GM18873 (cell line): Measurements from ENCODE around the gene RAB13.

Experiments used
- ATAC-seq: cut with Tn5 transposase; IDR thresholded peaks from one replicate; pipeline ENCODE4 v1.9.1; 2021; ENCODE audit warnings: mild to moderate bottlenecking, moderate library complexity, moderate number of reproducible peaks; ENCODE audit not compliant: unreplicated experiment, low FRiP score

The RAB13 gene

DNA sequence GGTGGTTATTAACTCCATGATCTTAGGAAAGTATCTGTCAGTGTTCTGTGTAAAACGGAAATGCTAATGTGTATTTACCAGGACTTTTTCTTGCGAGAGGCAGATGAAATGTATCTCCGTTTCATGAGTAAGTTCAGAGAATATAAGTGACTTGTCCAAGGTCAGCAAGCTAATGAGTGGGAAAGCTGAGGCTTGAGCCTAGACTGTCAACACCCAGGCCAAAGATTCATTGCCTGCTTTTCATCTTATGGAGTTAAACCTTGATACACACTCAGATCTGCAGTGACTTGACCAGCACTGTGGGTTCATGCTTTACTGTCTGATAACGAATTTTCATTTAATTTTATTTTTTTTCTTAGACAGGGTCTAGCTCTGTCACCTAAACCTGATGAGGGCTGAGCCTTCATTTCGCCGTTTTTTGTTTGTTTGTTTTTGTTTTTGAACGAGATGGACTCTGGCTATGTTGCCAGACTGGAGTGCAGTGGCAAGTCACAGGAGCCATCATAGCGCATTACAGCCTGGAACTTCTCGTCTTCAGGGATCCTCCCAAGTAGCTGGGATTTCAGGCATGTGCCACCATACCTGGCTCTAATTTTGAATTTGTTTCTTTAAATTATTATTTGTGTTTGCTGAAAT is 7.7 kb downstream of the RAB13 start:
- ATAC-seq: no peak

DNA sequence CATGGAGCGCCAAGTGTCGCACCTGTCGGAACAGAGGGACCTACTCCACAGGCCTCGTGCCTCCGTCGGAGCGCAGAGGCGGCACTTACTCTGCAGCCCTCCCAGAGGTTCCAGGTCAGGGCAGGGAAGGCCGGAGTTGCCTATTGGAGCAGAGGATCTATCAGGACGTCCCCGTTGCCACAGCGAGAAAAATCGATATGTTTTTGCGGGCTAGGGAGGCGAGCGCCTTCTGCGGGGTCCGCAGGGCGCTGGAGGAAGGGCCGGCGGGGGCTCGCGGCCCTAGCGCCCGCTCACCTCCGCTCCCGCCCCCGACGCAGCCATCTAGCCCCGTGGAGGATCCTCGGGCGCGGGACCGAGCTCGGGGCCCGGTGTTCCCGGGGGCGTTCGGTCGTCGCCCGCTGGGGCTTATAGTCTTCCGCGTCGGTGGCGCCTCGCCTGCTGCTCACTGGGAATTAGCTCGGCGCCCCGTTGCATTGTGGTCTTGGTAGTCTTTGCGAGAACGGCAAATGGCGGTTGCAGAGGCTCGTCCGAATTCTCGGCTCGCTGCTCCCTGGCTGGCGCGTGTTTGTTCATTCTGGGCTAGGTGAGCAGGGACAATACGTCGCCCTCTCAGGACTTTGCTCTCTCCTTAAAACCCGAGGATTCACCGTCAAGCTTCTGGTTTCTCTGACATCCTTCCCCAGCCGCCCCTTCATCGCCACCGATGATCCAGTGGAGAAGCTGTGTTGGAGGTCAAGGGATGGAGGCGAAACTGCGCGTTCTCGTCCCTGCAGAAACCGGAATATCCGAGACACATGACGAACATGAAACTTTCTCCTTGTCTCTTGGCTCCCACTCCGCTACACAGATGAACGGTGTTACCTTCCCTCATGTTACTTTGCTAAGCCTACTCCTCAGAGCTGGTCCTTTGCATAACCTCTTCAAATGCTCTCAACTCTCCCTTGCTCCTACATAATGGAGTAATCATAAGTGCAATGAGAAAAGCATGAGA is 8.6 kb downstream of the RAB13 start, which contains the start of gene JTB:
Gene JTB, minus strand, starts transcription at position 425 of the 991 bp plus-strand sequence. Its CDS starts 422 bp downstream, at position 3.
- ATAC-seq: no peak

DNA sequence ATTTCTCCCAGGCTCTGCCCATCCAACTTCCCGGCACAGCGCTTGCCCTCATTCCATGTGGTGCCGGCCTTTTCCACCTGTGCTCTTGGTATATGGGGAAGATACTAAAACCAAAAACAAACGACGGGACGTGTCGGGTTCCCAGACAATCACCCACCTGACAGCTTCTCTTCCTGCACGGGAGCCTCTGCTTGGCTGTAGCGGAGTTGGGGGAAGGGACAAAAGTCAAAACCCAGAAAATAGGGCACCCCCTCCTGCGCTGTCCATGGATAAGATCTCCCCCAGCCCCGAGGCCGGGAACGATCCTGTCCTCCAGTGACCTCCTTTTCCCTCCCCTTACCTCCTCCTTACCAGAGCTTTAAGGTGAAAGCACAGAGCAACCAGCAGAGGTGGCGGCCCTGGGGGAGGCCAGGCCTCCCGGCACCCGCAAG is 9.3 kb downstream of the RAB13 start:
- ATAC-seq: no peak

DNA sequence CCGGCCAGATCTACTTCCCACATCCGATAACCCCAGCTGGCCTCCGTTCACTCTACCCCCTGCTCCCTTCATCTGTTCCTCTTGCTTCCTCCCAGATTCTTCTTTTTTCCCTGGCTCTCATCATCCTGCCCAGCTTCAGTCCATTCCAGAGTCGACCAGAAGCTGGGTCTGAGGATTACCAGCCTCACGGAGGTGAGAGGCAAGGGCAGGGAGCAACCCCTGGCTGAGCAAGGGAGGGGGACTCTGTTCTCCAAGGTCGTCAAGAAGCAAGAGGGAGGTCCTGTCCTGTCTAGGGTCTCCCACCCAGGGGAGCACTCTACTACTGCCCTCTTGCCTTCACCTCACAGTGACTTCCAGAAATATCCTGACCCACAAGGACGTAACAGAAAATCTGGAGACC is 12.6 kb downstream of the RAB13 start:
- no peak for ATAC-seq

DNA sequence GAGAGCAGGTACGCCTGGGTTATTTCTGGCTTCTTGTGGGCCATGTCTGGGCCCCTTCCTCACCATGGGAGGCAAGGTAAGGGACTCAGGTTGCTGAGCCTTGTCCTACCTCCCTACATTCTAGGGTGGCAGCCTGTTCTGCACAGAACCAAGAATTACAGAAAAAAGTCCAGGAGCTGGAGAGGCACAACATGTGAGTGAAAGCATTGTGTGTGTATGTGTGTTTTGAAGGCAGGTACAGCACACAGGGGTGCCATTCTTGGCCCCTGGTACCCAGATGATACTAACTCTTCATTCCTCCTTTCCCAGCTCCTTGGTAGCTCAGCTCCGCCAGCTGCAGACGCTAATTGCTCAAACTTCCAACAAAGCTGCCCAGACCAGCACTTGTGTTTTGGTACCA is 13.1 kb downstream of the RAB13 start:
- no peak for ATAC-seq

DNA sequence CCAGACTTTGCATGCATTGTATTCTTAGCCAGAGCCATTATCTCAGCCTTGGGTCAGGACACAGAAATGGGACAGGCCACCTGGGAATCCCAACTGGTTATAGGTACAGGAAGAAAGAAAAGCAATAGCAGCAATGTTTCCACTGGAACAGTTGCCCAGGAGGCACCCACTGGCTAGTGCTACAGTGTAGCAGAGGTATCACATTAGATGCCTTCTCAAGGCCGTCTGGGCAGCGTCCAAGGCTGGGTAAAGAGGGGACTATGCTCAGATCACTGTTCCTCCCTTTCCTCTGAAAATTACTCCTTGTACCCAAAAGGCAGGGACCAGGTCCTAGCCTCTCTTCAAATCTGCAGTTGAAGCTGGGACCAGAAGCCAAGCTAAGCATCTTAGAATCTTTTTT is 15.8 kb downstream of the RAB13 start:
- ATAC-seq: no peak

DNA sequence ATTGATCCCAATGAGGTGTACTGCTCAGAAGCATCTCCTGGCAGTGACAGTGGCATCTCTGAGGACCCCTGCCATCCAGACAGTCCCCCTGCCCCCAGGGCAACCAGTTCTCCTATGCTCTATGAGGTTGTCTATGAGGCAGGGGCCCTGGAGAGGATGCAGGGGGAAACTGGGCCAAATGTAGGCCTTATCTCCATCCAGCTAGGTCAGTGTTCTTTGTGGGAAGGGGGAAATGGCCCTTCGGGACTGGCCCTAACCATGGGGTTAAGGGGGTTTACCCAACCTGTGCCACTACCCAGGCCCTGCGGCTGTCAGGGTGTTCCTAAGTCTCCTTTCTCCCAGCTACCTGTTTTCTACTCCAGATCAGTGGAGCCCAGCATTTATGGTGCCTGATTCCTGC is 17.2 kb downstream of the RAB13 start:
- ATAC-seq: no peak

DNA sequence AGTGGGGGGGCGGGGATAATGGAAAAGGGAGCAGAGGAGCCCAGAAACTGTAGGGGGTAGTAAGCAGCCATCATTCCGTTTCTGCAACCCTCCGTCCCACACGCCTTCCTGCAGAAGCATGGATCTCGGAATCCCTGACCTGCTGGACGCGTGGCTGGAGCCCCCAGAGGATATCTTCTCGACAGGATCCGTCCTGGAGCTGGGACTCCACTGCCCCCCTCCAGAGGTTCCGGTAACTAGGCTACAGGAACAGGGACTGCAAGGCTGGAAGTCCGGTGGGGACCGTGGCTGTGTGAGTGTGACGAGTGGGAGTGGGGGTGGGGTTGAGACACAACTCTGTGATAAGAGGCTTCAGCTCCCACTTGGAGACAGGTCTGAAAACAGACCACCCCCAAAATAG is 17.7 kb downstream of the RAB13 start:
- no peak for ATAC-seq

DNA sequence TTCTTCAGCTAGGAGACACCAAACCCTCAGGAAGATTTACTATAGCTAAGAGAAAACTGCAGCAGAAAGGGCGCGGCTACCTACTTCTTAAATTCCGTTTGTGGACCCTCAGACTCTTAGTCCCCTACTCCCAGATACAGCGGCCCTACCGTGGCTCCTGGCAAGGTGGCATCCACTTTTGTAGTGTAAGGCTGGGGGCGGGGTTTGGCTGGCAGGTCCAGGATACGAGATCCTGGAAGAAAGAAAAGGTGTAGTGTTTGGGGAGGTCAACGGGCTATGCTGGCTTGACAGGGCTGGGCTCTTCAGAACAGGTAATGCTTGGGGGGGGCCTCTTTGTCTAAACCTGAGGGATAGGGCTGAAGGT is 18.2 kb downstream of the RAB13 start:
- no peak for ATAC-seq

DNA sequence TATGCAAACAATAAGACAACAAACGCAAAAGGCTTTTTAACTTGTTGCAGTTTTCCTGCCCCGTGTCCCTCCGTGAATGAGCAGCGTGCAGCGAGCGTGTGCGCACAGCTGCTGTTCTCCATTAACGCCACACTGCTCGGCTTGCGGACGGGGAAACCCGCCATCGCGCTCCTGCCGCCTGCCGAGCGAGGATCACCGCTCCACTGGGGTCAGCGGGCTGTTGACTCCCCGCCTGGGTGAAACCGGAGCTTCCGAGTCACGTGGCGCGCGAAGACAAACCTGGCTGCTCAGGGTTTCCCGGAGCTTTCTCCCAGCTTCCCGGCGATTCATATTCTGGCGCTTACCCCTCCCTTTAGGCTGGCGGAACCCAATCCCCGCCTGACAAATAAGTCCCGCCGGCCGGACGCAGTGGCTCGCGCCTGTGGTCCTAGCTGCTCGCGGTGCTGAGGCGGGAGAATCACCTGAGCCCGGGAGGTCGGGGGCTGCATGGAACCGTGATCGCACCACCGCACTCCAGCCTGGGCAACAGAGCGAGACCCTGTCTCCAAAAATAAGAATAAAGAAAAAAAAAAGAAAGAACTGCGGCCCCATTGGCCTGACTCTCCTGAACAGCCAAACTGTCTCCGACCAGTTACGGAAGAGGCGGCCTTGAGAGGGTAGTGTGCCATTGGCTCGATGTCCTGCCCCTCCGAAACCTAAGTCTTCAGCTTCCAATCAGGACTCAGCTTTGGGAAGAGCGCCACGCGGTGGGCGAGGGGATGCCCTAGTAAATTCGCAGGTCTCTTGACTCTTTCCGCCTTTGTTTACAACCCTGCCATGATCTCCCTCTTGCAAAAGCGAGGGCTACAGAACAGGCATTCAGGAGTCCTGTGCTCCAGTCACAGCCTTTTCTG is 18.8 kb downstream of the RAB13 start, which contains the start of gene CREB3L4:
Gene CREB3L4, plus strand, starts transcription at position 796 of the 893 bp plus-strand sequence. CDS start 624 bp downstream, outside the sequence.
- peak; percentile 76 for ATAC-seq

DNA sequence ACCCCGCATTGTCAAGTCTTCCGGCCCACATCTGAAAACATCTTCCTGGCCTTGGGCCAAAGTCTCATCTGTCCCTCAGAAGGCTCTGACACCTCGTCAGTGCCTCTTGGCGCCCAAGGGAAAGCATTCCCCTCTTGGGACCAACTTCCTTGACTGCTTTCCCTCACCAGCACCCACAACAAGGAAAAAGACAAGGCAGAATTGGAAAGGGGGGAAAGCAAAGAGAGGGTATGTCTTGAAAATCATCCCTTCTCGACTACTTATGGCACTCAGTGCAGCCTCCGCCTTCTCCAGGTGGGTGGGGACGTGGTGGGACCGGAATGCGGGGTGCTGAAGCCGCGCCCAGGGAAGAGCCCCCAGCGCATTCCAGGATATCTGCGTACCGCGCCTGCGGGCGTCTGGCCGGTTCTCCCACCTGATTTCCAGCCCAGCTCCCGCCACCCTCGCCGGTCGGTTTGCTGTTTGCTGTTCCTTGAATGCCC is 22.2 kb downstream of the RAB13 start:
- ATAC-seq: peak; percentile 3

DNA sequence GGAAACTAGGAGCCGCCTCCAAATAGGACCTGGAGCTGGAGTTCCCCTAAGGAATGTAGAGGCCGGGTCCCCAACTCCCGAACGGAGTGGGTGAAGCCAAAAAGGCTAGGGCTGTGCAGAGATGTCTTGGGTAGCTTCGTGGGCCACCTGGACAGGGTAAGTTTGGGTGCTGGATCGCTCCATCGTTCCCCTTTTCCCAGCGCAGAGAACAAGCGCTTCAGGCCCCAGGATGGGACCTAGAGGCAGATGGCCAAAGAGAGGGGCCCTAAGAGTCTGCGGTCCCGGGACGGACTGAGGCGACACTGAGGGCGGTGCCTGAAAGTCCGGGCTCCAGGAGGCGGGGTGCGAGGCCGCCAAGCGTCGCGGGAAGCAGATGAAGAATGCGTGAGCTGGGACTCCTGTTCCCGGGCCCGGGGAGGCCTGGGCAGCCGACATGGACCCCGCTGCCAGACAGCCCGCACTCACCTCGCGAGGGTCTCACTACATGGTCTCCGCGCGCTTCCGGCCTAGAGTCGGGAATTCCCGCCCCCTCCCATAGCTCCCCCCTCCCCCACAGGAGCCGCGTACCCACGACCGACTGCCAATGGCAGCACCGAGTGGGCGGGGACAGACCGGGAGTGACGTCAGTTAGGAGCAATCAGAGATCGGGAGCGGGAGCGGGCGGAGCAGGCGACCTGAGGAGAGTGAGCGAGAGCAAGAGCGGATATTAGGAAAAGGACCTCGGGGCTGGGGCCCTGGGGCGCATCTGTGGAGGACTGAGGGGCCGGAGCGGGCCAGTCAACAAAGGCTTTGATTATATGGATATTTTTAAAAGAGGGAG is 22.9 kb downstream of the RAB13 start, which contains the start of gene SLC39A1:
Gene SLC39A1, minus strand, starts transcription at position 508 of the 820 bp plus-strand sequence. CDS start 822 bp downstream, outside the sequence.
- ATAC-seq: peak; percentile 36

DNA sequence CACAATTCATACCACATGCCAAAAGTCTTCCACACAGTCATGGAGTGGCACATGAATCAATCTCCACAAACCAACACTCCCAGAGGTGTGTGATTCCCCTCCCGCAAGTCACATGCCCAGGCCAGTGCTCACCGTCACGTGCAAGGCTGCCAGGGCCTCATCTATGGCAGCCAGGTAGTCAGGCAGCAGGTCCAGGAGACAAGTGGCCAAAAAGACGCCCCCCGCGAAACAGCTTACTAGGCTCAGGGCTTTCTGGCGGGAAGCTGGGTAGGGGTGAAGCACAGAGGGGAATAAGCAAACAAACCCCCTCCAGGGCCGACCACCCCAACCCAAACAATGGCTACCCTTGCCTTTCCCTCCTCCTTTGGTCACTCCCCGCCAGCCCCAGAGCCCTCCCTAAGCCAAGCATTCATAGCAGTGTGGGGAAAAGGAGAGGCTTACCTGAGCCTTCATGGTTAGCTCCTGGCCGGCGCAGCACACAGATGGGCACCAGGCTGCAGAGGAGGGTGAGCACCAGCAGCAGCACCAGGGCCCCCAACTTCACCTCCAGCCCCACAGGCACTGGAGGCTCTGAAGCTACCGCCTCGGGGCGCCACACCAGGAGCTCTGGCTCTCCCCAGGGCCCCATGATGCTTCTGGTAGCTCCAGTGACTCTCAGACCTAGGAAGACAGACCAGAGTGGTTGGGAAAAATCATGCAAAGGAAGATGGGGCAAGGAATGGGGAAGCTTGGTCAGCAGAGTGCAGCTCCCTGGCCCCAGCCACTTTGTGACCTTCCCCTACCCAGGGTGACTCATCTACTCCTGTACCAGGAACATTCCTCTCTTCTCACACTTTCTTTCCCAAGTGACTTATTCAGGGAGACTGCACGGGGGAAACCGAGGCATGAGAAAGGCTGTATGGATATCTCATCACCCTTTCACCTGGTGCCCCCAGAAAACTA is 23.8 kb downstream of the RAB13 start:
- ATAC-seq: no peak

DNA sequence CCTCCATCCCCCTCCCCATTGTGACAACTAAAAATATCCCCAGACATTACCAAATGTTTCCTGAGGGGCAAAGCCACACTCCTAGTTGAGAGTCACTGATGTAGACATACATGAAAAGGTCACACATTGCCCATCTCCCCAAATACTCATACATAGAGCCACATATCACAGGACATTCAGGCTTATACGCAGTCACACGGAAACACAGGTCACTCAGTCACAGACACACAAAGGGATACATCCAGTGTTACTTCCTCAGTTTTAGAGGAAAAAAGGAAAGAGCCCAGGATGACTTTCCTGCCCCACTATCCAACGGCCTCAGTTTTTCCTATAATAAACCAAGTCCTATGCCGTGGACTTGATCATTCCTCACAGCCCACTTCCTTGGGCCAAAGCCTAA is 24.7 kb downstream of the RAB13 start:
- ATAC-seq: no peak

DNA sequence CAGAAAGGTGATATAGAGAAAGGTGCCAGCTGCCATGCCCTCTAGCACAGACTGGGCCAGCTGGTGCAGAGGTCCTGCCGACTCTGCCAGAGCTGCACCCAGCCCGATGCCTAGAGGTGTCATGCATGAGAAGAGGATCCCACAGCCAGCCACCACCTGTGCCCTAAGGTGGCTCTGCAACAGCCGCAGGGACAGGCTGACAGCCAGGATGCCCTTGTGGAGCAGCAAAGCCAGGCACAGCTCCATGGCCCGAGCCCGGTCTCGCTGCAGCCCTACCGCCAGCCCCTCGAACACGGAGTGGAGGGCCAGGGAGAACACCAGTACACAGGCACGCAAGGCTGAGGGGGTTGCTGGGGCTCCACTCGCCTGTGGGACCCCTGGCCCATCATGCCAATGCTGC is 25.9 kb downstream of the RAB13 start:
- no peak for ATAC-seq

DNA sequence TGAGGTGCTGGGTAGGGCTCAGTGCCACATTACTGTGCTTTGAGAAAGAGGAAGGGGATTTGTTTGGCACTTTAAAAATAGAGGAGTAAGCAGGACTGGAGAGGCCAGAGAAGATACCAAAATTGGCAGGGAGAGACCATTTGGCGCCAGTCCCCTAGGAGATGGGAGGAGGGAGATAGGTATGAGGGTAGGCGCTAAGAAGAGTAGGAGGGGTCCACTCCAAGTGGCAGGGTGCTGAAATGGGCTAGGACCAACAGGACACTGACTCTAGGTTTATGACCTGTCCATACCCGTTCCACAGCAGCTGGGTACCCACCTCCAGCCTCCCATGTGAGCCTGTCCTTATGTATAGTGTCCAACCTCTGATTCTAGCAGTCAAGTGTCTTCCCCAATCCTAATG is 26.7 kb downstream of the RAB13 start:
- no peak for ATAC-seq

DNA sequence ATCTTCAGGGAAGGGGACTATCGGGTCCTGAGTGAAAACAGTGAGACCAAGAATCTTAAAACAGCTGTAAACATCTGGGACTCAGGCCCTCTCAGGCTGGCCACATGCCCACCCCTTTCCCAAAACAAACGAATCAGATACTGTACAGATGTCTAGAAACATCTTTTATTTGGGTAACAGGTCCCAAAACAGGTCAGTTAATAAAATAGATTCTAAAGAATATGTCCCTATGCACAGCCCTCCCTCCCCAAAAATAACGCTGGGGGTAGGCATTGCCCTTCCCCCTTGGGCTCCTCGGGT is 27.2 kb downstream of the RAB13 start:
- ATAC-seq: no peak

DNA sequence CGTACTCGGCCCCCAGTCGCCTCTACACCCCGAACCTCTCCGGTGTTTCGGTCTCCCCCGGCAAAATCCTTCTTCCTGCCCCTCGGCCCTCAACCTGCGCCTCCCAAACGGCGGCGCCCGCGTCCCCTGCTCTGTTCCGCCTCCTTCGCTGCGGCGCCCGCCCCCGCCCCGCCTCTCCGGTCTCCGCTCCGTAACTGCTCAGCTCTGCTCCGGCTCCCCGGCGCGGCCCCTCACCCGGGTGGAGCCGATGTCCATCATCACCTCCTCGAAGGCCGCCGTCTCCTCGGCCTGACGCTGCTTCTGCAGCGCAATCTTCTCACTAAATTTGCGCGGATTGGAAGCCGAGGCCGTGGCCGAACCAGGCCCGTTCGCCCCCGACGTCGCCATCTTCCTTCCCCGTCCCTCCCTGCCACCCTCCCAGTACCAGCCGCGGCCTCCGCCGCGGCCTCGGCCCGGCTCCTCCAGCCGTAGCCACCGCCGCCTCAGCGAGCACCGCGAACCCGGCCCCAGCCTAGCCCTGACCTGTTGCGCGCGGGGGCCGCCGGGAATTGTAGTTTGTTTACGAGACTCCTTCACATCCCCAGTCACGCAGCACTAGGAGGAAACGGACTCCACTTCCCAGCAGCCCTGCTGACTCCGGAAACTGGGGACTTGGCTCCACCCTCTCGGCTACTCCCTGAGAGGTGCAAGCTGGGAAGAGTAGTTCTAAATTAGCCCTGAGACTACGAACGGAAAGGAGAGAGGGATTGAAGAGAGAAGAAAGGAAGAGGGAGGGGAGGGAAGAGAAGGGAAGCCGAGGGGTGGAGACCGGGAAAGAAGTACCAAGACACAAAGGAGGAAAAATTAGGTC is 27.8 kb downstream of the RAB13 start, which contains the start of gene CRTC2:
Gene CRTC2, minus strand, starts transcription at position 502 of the 850 bp plus-strand sequence. Its CDS starts 115 bp downstream, at position 387.
- peak; percentile 68 for ATAC-seq
